Body of pancreas (tissue), 4 donors: ENCODE data around the gene HTT. TPM values are rescaled to one million over a fixed set of nuclear protein-coding genes. Genes with fewer than 3 reads are reported as not detected.

Experiments used
- ATAC-seq: fragments of 150-250 bp; one replicate; pipeline ENCODE4 v1.9.1; 2016
- DNase-seq, 4 donors: peaks; one replicate each; pipeline ENCODE4 v3.0.0-alpha.2; 2019
- H3K27ac ChIP-seq, 4 donors: fragments of 200-600 bp; sonication (generic); 1 replicate in 3 of 4; 2 replicates in 1 of 4; pipeline versions ENCODE4 v1.5.1 to v1.6.1; 2016 to 2019; ENCODE audit warnings: mild to moderate bottlenecking in 1 of 4, mixed read lengths in 1 of 4, moderate library complexity in 1 of 4
- H3K27me3 ChIP-seq, 2 donors: fragments of 200-600 bp; sonication (generic); one replicate each; pipeline ENCODE4 v1.6.0; 2016; ENCODE audit warnings: mild to moderate bottlenecking in 1 of 2
- H3K36me3 ChIP-seq, 2 donors: fragments of 200-600 bp; sonication (generic); replicated peaks in 1 of 2; 2 replicates each; pipeline ENCODE4 v1.5.1; 2016; ENCODE audit warnings: low read depth in 2 of 2; ENCODE audit not compliant: insufficient read depth in 1 of 2
- H3K4me1 ChIP-seq: fragments of 200-600 bp; sonication (generic); one replicate; pipeline ENCODE4 v1.6.0; 2016
- H3K4me3 ChIP-seq, 2 donors: fragments of 200-600 bp; sonication (generic); 1 replicate in 1 of 2; 2 replicates in 1 of 2; pipeline ENCODE4 v1.5.1; 2016 to 2019
- H3K9me3 ChIP-seq, 3 donors: fragments of 200-600 bp; sonication (generic); 1 replicate in 2 of 3; 2 replicates in 1 of 3; pipeline ENCODE4 v1.5.1; 2016
- POLR2A ChIP-seq, 3 donors: fragments of 450-650 bp; IDR thresholded peaks; one replicate each; pipeline ENCODE4 v1.6.1; 2016; ENCODE audit warnings: antibody characterized with exemption in 3 of 3, mild to moderate bottlenecking in 2 of 3
- WGBS, 2 donors: methylation state at CpG; one replicate each; pipeline ENCODE4 v1.1.5; 2017; 5-methylcytosine and 5-hydroxymethylcytosine counted together
- intact Hi-C: fragments of 100-400 bp; cut with DNase I; formaldehyde crosslinking; loops from one replicate; pipeline ENCODE4 v1.15.1; 2023
- total RNA-seq, 2 donors: library from RNA; depleted of rRNA; stranded (reverse); fragments of >200 nt; gene quantifications; one replicate each; pipeline ENCODE4 v1.1.0, GENCODE V29; 2016
- TF ChIP-seq, protein P1 (sequence below), 7 experiments: fragments of 450-650 bp in 4 of 7; fragments of 200-600 bp in 3 of 7; sonication (generic) in 3 of 7; IDR thresholded peaks; one replicate each; pipeline ENCODE4 v1.5.1; 2016 to 2019; ENCODE audit warnings: antibody characterized with exemption in 7 of 7

Gene HTT
- total RNA-seq, 2 donors from 2014 or later: 40.5 to 115 TPM

DNA sequence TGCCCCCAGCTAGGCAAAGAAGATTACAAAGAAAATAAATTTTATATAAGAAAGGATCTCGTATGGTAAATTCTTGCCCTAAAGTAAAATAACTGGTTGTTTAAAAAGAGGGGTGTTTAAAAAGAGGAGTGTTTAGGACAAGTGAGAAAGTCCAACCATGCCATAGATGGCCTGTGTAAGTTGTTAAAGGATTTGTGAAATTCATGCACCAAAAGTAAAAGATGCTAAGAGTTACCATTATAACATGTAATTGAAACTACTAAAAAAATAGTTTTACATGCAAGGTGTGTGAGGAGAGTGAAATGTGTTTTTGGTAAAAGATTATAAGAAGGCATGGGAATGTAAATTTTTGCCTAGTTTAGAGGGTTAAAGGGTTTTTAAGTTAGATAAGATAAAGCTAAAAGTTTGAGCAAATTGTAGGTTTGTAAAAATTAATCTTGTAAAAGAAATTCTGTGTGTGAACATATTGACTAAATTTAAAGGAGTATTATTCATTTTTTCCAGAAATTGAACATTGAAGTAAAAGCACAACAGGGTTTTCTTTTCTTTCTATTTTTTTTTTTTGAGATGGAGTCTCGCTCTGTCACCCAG, 20.2 kb upstream of the HTT start:
- DNase-seq: no peak
- intact Hi-C loops: no loop called here

DNA sequence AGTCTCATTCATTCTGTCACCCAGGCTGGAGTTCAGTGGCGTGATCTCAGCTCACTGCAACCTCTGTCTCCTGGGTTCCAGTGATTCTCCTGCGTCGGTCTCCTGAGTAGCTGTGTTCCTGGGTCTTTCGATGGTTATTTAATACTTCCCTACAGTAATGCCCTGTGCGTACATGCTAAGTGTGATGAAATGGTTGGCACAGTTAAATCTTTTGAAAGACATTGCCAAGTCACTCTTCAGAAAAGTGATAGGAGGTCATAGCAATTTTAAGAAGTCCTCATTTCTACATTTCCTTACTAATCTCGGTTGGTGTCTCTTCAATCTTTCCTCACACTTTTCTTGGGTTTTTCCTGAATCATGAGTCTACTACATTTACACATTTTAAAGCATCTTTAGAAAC, 14.5 kb upstream of the HTT start:
- H3K9me3 ChIP-seq: no peaks in the 10 kb centered on the region
- WGBS, 2 donors: 77 to 81% methylated on average over 6 of the region's 6 CpGs
- H3K36me3 ChIP-seq: no peaks in the 10 kb centered on the region
- H3K4me3 ChIP-seq: no peak overlapping the region
- no peak for ATAC-seq
- intact Hi-C loops: no loop called here
- H3K27ac ChIP-seq: no peak overlapping the region
- H3K27me3 ChIP-seq: no peaks in the 10 kb centered on the region
- H3K4me1 ChIP-seq: no peaks in the 10 kb centered on the region
- no peak for TF ChIP-seq POLR2A (IDR thresholded peaks at IDR 0.05)
- TF ChIP-seq, protein P1, sequence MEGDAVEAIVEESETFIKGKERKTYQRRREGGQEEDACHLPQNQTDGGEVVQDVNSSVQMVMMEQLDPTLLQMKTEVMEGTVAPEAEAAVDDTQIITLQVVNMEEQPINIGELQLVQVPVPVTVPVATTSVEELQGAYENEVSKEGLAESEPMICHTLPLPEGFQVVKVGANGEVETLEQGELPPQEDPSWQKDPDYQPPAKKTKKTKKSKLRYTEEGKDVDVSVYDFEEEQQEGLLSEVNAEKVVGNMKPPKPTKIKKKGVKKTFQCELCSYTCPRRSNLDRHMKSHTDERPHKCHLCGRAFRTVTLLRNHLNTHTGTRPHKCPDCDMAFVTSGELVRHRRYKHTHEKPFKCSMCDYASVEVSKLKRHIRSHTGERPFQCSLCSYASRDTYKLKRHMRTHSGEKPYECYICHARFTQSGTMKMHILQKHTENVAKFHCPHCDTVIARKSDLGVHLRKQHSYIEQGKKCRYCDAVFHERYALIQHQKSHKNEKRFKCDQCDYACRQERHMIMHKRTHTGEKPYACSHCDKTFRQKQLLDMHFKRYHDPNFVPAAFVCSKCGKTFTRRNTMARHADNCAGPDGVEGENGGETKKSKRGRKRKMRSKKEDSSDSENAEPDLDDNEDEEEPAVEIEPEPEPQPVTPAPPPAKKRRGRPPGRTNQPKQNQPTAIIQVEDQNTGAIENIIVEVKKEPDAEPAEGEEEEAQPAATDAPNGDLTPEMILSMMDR (IDR thresholded peaks at IDR 0.05): no peak
- DNase-seq: no peak

More for the DNA sequence above, 20.2 kb upstream of the HTT start:
- Histone ChIP-seq H3K27ac (no peak overlapping the region), H3K4me3 (no peak overlapping the region), H3K27me3 (no peaks in the 10 kb centered on the region), H3K36me3 (no peaks in the 10 kb centered on the region), H3K9me3 (no peaks in the 10 kb centered on the region), H3K4me1 (no peaks in the 10 kb centered on the region)
- TF ChIP-seq, protein P1 (IDR thresholded peaks at IDR 0.05): no peak
- TF ChIP-seq POLR2A (IDR thresholded peaks at IDR 0.05): no peak
- ATAC-seq: no peak
- WGBS, 2 donors: 94 to 98% methylated on average over 2 of the region's 2 CpGs

DNA sequence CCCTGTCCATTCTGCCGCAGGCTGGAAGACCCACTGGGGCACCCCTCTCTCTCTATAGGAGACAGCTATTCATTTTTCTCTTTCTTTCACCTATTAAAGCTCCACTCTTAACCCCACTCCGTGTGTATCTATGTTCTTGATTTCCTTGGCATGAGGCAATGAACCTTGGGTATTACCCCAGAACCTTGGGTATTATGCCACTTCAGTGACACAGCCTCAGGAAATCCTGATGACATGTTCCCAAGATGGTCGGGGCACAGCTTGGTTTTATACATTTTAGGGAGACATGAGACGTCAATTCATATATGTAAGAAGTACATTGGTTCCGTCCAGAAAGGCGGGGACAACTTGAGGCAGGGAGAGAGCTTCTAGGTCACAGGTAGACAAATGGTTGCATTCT, 13.5 kb upstream of the HTT start:
- no peaks in the 10 kb centered on the region for H3K36me3 ChIP-seq
- WGBS, 2 donors: 82% methylated on average over 6 of the region's 6 CpGs
- no peaks in the 10 kb centered on the region for H3K4me1 ChIP-seq
- H3K4me3 ChIP-seq: no peak overlapping the region
- H3K27ac ChIP-seq: no peak overlapping the region
- intact Hi-C loops: no loop called here
- no peaks in the 10 kb centered on the region for H3K9me3 ChIP-seq
- TF ChIP-seq, protein P1 (IDR thresholded peaks at IDR 0.05): no peak
- no peak for TF ChIP-seq POLR2A (IDR thresholded peaks at IDR 0.05)
- no peak for DNase-seq
- ATAC-seq: no peak
- H3K27me3 ChIP-seq: no peaks in the 10 kb centered on the region

DNA sequence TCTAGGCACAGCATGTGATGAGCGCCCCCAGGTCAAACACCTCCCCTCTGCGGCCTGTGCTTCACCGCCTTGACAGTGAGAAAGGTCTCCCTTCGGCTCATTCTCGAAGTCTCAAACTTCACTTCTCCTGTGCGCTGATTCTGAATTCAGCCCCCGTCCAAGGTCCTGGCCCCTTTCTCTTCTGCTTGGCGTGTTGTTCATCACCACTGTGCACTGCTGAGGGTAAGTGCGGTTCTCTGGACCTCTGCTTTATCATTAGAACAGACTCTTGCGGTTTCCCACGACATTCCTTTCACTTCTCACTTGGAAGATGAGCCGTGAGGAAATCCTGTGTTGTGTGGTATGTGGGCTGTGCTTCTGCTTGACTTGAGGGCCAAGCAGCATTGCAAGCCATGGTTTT, 12.0 kb upstream of the HTT start:
- 75 to 84% methylated on average over 12 of the region's 12 CpGs for WGBS, 2 donors
- Histone ChIP-seq H3K36me3 (no peaks in the 10 kb centered on the region), H3K27ac (no peak overlapping the region), H3K27me3 (no peaks in the 10 kb centered on the region), H3K4me1 (no peaks in the 10 kb centered on the region), H3K4me3 (no peak overlapping the region), H3K9me3 (no peaks in the 10 kb centered on the region)
- ATAC-seq: no peak
- DNase-seq: no peak
- intact Hi-C loops: no loop called here
- TF ChIP-seq, protein P1 (IDR thresholded peaks at IDR 0.05): no peak
- TF ChIP-seq POLR2A (IDR thresholded peaks at IDR 0.05): no peak

DNA sequence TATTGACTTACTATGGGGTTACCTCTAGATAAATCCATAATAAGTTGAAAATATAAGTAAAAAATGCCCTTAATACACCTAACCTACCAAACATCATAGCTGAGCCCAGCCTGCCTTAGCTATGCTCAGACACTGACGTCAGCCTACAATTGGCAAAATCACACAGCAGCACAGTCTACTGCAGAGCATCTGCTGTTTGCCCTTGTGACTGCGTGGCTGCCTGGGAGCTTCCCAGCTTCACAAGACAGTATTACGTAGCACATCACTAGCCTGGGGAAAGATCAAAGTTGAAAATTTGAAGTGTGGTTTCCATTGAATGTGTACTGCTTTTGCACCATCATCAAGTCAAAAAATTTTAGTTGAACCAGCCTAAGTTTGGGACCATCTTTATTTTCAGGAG, 8.9 kb upstream of the HTT start:
- no peak for DNase-seq
- TF ChIP-seq, protein P1 (IDR thresholded peaks at IDR 0.05): no peak
- TF ChIP-seq POLR2A (IDR thresholded peaks at IDR 0.05): no peak
- WGBS, 2 donors: 71 to 90% methylated on average over 3 of the region's 3 CpGs

More for the DNA sequence above, 8.9 kb upstream of the HTT start:
- Histone ChIP-seq H3K36me3 (no peaks in the 10 kb centered on the region), H3K4me1 (no peaks in the 10 kb centered on the region), H3K9me3 (no peaks in the 10 kb centered on the region), H3K4me3 (no peak overlapping the region), H3K27ac (no peak overlapping the region), H3K27me3 (no peaks in the 10 kb centered on the region)
- ATAC-seq: no peak
- intact Hi-C loops: no loop called here
